ENCODE data around the gene NTSR2. TPM values are rescaled to one million over a fixed set of nuclear protein-coding genes. Genes with fewer than 3 reads are reported as not detected.
"Not testable (repeated sequence)": the region's sequence is repeated elsewhere in the genome, so short reads cannot be mapped to it uniquely, and the experiment has no call there.

The NTSR2 gene
- total RNA-seq, 2 experiments from 2014 or later: not detected

GRCh38 chr2:11662882-11663281, 7.1 kb downstream of the NTSR2 start:
- H2AFZ ChIP-seq (ENCODE audit: low read length): no peak overlapping the region
- no peaks in the 10 kb centered on the region for H3K79me2 ChIP-seq (ENCODE audit: insufficient read depth, low read depth, low read length)
- H3K4me1 ChIP-seq (ENCODE audit: insufficient read depth, low read length, poor library complexity, severe bottlenecking): no peaks in the 10 kb centered on the region
- no peak overlapping the region for H3K4me2 ChIP-seq (ENCODE audit: low read length)
- no peaks in the 10 kb centered on the region for H3K9me2 ChIP-seq (ENCODE audit: insufficient read depth, low read length)
- ChIA-PET POLR2A (interaction anchor here (0.9 to 1.7 kb wide), 2 partner anchors 10 to 1014 kb away, joined by 3 read pairs; no protein-coding TSS in a partner anchor), CTCF (ENCODE audit: unreplicated experiment) (interaction anchor here (0.6 kb wide), 1 partner anchor 81 kb away, joined by 3 read pairs; no protein-coding TSS in a partner anchor)
- DNase-seq (ENCODE audit: low spot score): no peak
- no peak overlapping the region for H3K4me3 ChIP-seq (ENCODE audit: low read depth, low read length, poor library complexity, severe bottlenecking)
- peaks cover 8% of the 10 kb centered on the region; the same call in 1 of the 2 replicates for H3K9me3 ChIP-seq (ENCODE audit: low read length)
- no TSS peak for BruUV-seq (replicated peaks)
- no peaks in the 10 kb centered on the region for H4K20me1 ChIP-seq (ENCODE audit: insufficient read depth, low read length)
- H3K27ac ChIP-seq (ENCODE audit: low read depth, low read length, poor library complexity, severe bottlenecking): no peak overlapping the region
- intact Hi-C loops (cut with micrococcal nuclease; ENCODE audit: unreplicated experiment): no loop called here
- no peaks in the 10 kb centered on the region for H3K36me3 ChIP-seq (ENCODE audit: insufficient read depth, low read length)
- TF ChIP-seq EZH2phosphoT487 (IDR thresholded peaks at IDR 0.05; ENCODE audit: borderline replicate concordance, low read depth, low read length) (no peak), CTCF (conservative IDR thresholded peaks at IDR 0.05; ENCODE audit: low read length) (no peak)

- Histone ChIP-seq H3K36me3 (ENCODE audit: insufficient read depth, low read length) (no peaks in the 10 kb centered on the region), H3K4me2 (ENCODE audit: low read length) (no peak overlapping the region), H3K9me3 (ENCODE audit: low read length) (peaks cover 8% of the 10 kb centered on the region; the same call in 1 of the 2 replicates), H4K20me1 (ENCODE audit: insufficient read depth, low read length) (no peaks in the 10 kb centered on the region), H2AFZ (ENCODE audit: low read length) (no peak overlapping the region), H3K4me1 (ENCODE audit: insufficient read depth, low read length, poor library complexity, severe bottlenecking) (no peaks in the 10 kb centered on the region), H3K9me2 (ENCODE audit: insufficient read depth, low read length) (no peaks in the 10 kb centered on the region), H3K27ac (ENCODE audit: low read depth, low read length, poor library complexity, severe bottlenecking) (no peak overlapping the region), H3K79me2 (ENCODE audit: insufficient read depth, low read depth, low read length) (no peaks in the 10 kb centered on the region), H3K4me3 (ENCODE audit: low read depth, low read length, poor library complexity, severe bottlenecking) (no peak overlapping the region)
- intact Hi-C loops (cut with micrococcal nuclease; ENCODE audit: unreplicated experiment): no loop called here
- BruUV-seq (replicated peaks): no TSS peak
- TF ChIP-seq EZH2phosphoT487 (IDR thresholded peaks at IDR 0.05; ENCODE audit: borderline replicate concordance, low read depth, low read length) (no peak), CTCF (conservative IDR thresholded peaks at IDR 0.05; ENCODE audit: low read length) (no peak)
- DNase-seq (ENCODE audit: low spot score): no peak
- ChIA-PET CTCF (ENCODE audit: unreplicated experiment) (no interaction called here), POLR2A (interaction anchor here (0.9 kb wide), 1 partner anchor 1015 kb away, joined by 3 read pairs; no protein-coding TSS in a partner anchor)
These were observed 8.0 kb downstream of the NTSR2 start for GRCh38 chr2:11661891-11662435.

DNA sequence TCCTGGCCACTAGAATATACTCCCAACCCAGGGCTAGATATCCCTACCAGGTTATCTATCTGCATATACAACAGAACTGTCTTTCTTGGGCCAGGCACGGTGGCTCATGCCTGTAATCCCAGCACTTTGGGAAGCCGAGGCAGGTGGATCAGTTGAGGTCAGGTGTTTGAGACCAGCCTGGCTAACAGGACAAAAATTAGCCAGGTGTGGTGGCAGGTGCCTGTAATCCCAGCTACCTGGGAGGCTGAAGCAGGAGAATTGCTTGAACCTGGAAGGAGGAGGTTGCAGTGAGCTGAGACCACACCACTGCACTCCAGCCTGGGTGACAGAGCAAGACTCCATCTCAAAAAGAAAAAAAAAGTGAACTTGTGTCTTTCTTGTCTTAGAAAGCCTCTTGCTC, 9.6 kb downstream of the NTSR2 start:
- BruUV-seq (replicated peaks); H3K4me2 ChIP-seq (ENCODE audit: low read length); H2AFZ ChIP-seq (ENCODE audit: low read length); H3K9me3 ChIP-seq (ENCODE audit: low read length); H3K4me3 ChIP-seq (ENCODE audit: low read depth, low read length, poor library complexity, severe bottlenecking); H3K4me1 ChIP-seq (ENCODE audit: insufficient read depth, low read length, poor library complexity, severe bottlenecking); H3K79me2 ChIP-seq (ENCODE audit: insufficient read depth, low read depth, low read length); H3K36me3 ChIP-seq (ENCODE audit: insufficient read depth, low read length); CTCF ChIA-PET (ENCODE audit: unreplicated experiment); H3K9me2 ChIP-seq (ENCODE audit: insufficient read depth, low read length); H3K27ac ChIP-seq (ENCODE audit: low read depth, low read length, poor library complexity, severe bottlenecking); POLR2A ChIA-PET; intact Hi-C loops (cut with micrococcal nuclease; ENCODE audit: unreplicated experiment); H4K20me1 ChIP-seq (ENCODE audit: insufficient read depth, low read length); DNase-seq (ENCODE audit: low spot score): not testable (repeated sequence)

All from OCI-LY7 (cell line).